Tibial nerve (tissue), 3 donors: Measurements from ENCODE around the gene DCANP1.

Experiments used
- POLR2A ChIP-seq, 2 donors: fragments of 450-650 bp; IDR thresholded peaks; one replicate each; pipeline ENCODE4 v1.6.1; 2017; ENCODE audit warnings: antibody characterized with exemption in 2 of 2, mild to moderate bottlenecking in 2 of 2, moderate library complexity in 2 of 2
- TF ChIP-seq, protein P1 (sequence below), 5 experiments: fragments of 200-600 bp in 3 of 5; fragments of 450-650 bp in 2 of 5; sonication (generic) in 3 of 5; IDR thresholded peaks; one replicate each; pipeline ENCODE4 v1.5.1; 2016 to 2019; ENCODE audit warnings: antibody characterized with exemption in 5 of 5, mild to moderate bottlenecking in 3 of 5, moderate library complexity in 2 of 5

DNA sequence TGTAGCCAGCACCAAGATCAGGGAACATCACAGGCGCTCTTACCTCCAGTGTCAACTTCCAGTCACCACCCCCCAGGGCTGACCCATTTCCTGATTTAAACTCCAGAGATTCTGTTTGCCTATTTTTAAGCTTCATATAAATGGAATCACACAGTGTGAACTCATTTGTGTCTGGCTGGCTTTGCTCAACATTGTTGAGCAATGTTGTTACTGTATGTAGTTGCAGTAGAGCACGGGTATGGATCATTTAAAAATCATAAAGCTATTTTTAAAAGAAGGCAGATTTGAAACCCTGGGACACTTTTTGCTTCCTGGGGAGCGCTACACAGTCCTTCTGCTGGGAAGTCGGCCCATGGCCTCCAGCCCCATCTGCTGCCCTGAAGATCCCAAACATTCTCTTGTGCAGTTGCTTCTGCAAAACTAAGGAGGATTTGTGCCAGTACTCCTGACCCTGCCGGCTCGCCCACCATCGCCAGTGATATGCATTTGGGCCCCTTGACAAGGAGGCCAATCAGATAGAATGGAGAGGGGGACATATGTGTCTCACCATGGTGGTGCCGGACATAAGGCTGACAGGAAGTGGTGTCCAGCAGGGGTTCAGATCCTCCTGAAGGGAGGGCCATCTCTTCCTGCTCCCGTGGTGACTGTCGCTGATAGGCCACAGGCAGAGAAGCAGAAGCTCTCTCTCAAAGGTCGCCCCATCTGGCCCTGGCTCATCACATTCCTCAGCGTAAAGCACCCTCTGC lies 13.3 kb downstream of the DCANP1 start:
- TF ChIP-seq, protein P1, sequence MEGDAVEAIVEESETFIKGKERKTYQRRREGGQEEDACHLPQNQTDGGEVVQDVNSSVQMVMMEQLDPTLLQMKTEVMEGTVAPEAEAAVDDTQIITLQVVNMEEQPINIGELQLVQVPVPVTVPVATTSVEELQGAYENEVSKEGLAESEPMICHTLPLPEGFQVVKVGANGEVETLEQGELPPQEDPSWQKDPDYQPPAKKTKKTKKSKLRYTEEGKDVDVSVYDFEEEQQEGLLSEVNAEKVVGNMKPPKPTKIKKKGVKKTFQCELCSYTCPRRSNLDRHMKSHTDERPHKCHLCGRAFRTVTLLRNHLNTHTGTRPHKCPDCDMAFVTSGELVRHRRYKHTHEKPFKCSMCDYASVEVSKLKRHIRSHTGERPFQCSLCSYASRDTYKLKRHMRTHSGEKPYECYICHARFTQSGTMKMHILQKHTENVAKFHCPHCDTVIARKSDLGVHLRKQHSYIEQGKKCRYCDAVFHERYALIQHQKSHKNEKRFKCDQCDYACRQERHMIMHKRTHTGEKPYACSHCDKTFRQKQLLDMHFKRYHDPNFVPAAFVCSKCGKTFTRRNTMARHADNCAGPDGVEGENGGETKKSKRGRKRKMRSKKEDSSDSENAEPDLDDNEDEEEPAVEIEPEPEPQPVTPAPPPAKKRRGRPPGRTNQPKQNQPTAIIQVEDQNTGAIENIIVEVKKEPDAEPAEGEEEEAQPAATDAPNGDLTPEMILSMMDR (IDR thresholded peaks at IDR 0.05): no peak
- no peak for TF ChIP-seq POLR2A (IDR thresholded peaks at IDR 0.05)
